HepG2 (cell line): ENCODE measurements around the gene ANKRD17.

Experiments used
- CBX5 ChIP-seq: sonication (generic); formaldehyde crosslinking; IDR thresholded peaks from 2 replicates; pipeline ENCODE4 v1.4.0; 2020; ENCODE audit warnings: missing genetic modification reagents, borderline replicate concordance
- FOSL2 ChIP-seq: sonication (generic); formaldehyde crosslinking; IDR thresholded peaks from 2 replicates; pipeline ENCODE4 v1.4.0; 2020; ENCODE audit warnings: missing genetic modification reagents
- HMG20A ChIP-seq: IDR thresholded peaks from 2 replicates; pipeline ENCODE4 v1.6.1; 2016; ENCODE audit warnings: borderline replicate concordance
- HOXA9 ChIP-seq: sonication (generic); formaldehyde crosslinking; IDR thresholded peaks from 2 replicates; pipeline ENCODE4 v1.8.1; 2022; ENCODE audit warnings: missing genetic modification reagents, mild to moderate bottlenecking, moderate library complexity, borderline replicate concordance
- PAX8 ChIP-seq: sonication (generic); formaldehyde crosslinking; IDR thresholded peaks from 2 replicates; pipeline ENCODE4 v1.8.0; 2022; ENCODE audit warnings: mild to moderate bottlenecking, missing genetic modification reagents, borderline replicate concordance
- SP1 ChIP-seq, 2 experiments: fragments of 450-650 bp in 1 of 2; sonication (generic) in 1 of 2; formaldehyde crosslinking in 1 of 2; IDR thresholded peaks; 2 replicates each; pipeline versions ENCODE4 v1.4.0 to v1.6.1; 2016 to 2020; ENCODE audit warnings: missing genetic modification reagents in 1 of 2
- SRF ChIP-seq: IDR thresholded peaks from 2 replicates; pipeline ENCODE4 v1.6.1; 2011; ENCODE audit warnings: mild to moderate bottlenecking, low read depth, low read length, moderate library complexity
- SRSF4 ChIP-seq: fragments of 200-400 bp; formaldehyde crosslinking; IDR thresholded peaks from one replicate; pipeline ENCODE4 v1.6.1; 2018; ENCODE audit warnings: mild to moderate bottlenecking, low read depth, low read length, moderate library complexity; ENCODE audit not compliant: poor library complexity, severe bottlenecking
- TFDP2 ChIP-seq: sonication (generic); formaldehyde crosslinking; IDR thresholded peaks from 2 replicates; pipeline ENCODE4 v1.4.0; 2020; ENCODE audit warnings: missing genetic modification reagents
- THAP9 ChIP-seq: sonication (generic); formaldehyde crosslinking; IDR thresholded peaks from 2 replicates; pipeline ENCODE4; 2020; ENCODE audit warnings: missing genetic modification reagents, mild to moderate bottlenecking, borderline replicate concordance
- TOE1 ChIP-seq: sonication (generic); formaldehyde crosslinking; IDR thresholded peaks from 2 replicates; pipeline ENCODE4 v1.4.0; 2020; ENCODE audit warnings: mild to moderate bottlenecking, missing genetic modification reagents
- YEATS4 ChIP-seq: sonication (generic); formaldehyde crosslinking; IDR thresholded peaks from 2 replicates; pipeline ENCODE4 v1.4.0; 2020; ENCODE audit warnings: missing genetic modification reagents, borderline replicate concordance
- ZBTB4 ChIP-seq: sonication (generic); formaldehyde crosslinking; IDR thresholded peaks from 2 replicates; pipeline ENCODE4 v1.4.0; 2020; ENCODE audit warnings: missing genetic modification reagents, mild to moderate bottlenecking, borderline replicate concordance
- ZMYM2 ChIP-seq: sonication (generic); formaldehyde crosslinking; IDR thresholded peaks from 2 replicates; pipeline ENCODE4 v1.8.0; 2022; ENCODE audit warnings: mild to moderate bottlenecking, missing genetic modification reagents

GRCh38 chr4:73098713-73099112 is 159.9 kb downstream of the ANKRD17 start:
- TF ChIP-seq YEATS4 (CRISPR knock-in tag) (no peak), HMG20A (CRISPR knock-in tag) (no peak), SP1 (IDR thresholded peaks at IDR 0.05) (no peak), SP1 (CRISPR knock-in tag; IDR thresholded peaks at IDR 0.05) (no peak), TFDP2 (CRISPR knock-in tag) (no peak), SRSF4 (no peak), ZBTB4 (no peak), TOE1 (CRISPR knock-in tag) (no peak), HOXA9 (CRISPR knock-in tag) (no peak), SRF (no peak), PAX8 (CRISPR knock-in tag) (no peak), CBX5 (no peak), ZMYM2 (CRISPR knock-in tag) (no peak), THAP9 (CRISPR knock-in tag) (no peak), FOSL2 (CRISPR knock-in tag) (no peak)
